MM.1S (cell line): ENCODE results near the gene TIAL1.

Experiments used
- CTCF ChIP-seq: fragments of 300-600 bp; sonication (generic); IDR thresholded peaks from 2 replicates; pipeline ENCODE4 v1.5.1; 2016; ENCODE audit warnings: antibody characterized with exemption, low read length, mixed read lengths
- EZH2phosphoT487 ChIP-seq: fragments of 300-600 bp; sonication (generic); IDR thresholded peaks from 2 replicates; pipeline ENCODE4 v1.6.1; 2018; ENCODE audit warnings: antibody characterized with exemption, low read length

DNA sequence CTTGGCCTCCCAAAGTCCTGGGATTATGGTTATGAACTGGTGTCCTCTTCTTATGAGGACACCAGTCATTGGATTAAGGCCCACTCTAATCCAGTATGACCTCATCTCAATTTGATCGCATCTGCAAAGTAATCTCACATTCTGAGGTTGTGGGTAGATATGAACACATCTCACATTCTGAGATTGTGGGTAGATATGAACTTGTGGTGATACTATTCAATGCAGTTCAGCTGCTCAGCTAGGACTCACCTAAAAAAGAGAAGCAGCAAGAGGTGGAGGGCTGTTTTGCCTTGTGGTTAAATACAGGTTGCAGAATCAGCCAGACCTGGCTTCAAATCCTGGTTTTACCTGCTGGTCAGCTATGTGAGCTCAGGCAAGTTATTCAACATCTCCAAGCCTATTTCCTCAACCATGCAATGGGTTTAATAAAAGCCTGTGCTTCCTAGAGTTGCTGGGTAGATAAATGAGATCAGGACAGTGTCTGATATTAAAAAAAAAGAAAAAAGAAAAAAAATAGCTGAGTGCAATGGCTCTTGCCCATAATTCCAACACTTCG, 45.9 kb upstream of the TIAL1 start:
- TF ChIP-seq CTCF: no peak
- no peak for TF ChIP-seq EZH2phosphoT487
